ENCODE measurements around the gene THOC3.
"Not testable (repeated sequence)": the region's sequence is repeated elsewhere in the genome, so short reads cannot be mapped to it uniquely, and the experiment has no call there.

The THOC3 gene, protein sequence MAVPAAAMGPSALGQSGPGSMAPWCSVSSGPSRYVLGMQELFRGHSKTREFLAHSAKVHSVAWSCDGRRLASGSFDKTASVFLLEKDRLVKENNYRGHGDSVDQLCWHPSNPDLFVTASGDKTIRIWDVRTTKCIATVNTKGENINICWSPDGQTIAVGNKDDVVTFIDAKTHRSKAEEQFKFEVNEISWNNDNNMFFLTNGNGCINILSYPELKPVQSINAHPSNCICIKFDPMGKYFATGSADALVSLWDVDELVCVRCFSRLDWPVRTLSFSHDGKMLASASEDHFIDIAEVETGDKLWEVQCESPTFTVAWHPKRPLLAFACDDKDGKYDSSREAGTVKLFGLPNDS

DNA sequence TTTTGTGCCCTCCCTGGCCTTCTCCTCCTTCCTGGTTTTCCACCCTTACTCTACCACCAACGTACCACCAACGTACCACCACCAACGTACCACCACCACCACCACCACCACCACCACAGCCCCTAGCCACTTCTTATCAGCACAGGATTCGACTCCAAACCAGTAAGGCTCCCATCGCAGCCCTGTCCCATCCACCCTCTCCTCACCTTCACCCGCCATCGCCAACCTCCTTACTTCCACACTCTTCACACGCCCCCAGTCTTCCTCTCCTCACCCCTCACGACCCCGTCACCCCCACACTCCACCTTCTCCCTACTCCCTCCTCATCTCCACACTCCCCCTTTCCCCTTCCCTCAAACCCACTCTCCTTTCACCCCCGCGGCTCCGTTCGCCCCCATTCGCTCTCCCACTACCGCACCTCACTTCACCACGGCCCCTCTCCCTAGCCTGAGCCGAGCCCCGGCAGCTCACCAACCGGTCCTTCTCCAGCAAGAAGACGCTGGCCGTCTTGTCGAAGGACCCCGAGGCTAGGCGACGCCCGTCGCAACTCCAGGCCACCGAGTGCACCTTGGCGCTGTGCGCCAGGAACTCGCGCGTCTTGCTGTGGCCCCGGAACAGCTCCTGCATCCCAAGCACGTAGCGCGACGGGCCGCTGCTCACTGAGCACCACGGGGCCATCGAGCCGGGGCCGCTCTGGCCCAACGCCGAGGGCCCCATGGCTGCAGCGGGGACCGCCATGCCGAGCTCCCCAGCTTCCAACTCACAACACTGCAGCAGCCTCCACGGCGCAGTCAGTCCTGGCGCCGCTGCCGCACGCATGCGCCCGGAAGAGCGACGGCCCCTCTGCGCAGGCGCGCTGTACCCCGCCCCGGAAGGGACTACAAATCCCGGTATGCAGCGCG, at the start of gene THOC3:
THOC3 (minus strand) TSS at position 845 of the 902 bp plus-strand sequence; CDS start at position 738, 107 bp downstream.
- DNase-seq = peak; percentile 84

DNA sequence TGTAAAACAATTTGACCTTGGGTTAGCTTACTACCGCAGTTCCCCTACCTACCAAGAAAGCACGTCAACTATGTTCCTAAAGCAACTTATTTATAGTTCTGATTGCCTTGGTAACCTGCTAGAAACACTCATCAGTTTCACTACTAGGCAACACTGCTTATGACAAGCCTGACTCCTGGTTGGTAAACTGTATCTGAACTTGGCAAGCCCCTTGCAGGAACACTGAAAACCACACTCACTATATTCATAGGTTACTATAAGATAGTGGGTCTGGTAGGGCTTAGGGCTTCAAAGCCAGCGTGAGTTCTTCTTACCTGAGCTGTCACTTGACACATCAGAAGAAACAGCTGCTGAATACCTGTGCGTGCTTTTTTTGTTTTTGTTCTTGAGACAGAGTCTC, 49.2 kb upstream of the THOC3 start:
- not testable (repeated sequence) for DNase-seq

DNA sequence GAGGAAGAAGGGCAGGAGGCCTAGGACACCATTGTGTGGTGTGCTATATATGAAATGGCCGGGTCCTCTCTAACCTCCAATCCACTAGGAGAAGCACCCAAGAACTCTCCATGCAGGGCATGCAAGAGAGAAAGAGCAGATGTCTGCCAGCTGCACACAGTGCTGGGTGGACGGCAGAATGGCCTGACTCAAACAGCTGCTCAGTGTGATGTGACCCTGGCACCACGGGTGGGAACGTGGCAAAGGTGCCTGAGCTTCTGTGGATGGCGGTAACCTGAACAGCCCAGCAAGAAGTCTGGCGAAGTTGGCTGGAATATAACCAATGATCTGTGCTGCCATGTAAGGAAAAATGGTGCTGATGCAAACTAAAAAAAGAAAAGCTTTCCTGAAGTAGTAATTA, 46.2 kb upstream of the THOC3 start:
- DNase-seq = not testable (repeated sequence)

DNA sequence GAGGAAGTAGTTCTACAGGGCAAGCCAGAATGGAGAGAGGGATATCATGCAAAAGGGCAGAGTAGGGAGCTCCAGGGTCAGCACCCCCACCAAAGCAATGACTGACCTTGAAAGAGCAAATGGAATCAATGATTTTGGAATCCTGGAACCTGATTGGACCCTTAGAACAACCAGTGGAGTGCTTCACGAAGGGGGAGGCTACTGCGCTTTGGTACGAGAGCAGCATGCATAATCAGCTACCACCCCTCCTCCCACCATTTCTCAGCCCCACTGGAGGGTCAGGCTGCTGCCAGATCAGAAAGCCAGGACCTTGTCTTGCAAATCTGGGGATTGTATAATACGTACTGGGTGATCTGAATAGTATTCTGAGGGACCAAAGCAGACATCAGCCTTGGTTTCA, 43.0 kb upstream of the THOC3 start:
- DNase-seq = not testable (repeated sequence)

DNA sequence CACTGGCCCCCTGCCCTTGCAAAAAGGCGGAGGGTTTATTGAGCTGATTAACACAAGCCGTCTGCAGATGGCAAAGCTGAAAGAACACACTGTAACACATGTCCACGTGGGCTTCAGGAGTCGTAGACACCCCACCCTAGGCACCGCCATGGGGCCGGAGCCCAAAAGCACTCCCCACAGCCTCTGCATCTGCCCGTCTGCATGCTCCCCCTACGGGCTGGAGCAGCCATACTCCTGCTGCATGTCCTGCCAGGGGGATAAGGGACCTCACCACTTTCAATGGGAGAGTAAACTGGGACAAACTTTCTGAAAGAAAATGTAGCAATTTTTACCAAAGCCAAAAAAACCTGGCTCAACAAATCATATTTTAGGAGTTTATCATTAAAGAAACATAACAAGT, 42.1 kb upstream of the THOC3 start:
- not testable (repeated sequence) for DNase-seq

DNA sequence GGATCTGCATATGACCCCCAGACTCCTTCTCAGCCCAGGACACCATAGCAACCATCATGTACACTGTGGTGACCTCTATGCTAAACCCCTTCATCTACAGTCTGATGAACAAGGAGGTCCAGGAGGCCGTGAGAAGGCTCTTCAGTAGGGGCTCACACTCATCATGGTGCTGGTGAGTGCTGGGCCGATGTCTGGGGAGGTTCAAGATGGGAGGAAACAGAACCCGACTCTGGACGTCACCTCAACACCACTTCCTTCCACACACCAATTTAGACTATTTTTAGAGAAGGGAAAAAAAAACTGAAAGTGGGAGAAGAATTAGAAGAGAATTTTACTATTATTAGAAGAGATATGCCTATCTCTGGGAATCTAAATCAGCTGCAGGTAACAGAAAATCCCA, 39.1 kb upstream of the THOC3 start:
- not testable (repeated sequence) for DNase-seq

DNA sequence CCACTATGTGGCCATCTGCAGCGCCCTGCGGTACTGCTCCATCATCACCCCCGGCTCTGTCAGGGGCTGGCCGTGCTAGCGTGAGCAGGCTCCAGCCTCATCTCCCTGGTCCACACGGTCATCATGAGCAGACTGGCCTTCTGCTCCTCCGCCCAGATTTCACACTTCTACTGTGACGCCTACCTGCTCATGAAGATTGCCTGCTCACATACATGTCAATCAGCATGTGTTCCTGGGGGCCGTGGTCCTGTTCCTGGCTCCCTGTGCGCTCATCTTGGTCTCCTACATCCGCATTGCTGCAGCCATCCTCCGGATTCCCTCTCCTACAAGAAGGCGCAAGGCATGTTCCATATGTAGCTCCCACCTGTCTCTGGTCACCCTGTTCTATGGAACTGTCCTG, 38.7 kb upstream of the THOC3 start:
- DNase-seq = not testable (repeated sequence)

DNA sequence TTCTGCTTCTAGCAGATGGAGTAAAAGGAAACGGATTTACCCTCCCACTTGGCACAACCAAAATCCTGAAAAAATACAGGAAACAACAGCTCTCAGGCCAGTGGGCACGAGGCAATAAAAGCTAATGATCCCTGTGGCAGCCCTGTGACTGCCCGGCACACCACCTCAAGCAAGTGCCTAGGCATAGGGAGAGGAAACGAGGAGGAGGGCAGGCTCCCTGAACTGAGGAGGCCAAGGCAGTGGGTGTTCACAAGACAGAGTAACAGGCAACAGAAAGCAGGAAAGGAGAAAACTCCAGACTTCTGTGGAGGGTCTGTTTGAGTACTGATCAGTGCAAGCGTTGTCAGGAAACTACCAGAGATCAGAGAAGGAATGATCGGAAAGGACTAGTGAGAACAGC, 29.9 kb upstream of the THOC3 start:
- DNase-seq = not testable (repeated sequence)

DNA sequence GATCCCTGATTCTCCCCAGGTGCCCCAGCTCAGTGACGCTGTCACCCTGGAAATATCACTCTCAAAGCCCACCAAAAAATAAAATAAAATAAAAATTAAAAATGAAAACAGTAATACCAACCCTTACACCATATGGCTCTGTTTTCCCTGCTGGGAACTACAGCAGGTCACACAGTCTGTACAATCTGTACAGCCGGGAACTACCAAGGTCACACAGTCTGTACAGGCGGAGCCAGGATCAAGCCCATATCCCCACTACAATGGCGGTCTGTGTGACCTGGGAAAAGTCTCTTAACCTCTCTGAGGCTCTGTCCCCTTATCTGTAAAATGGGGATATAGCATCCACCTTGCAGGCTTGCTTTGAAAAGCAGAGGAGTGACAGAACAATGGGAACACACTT, 29.4 kb upstream of the THOC3 start:
- DNase-seq = not testable (repeated sequence)

DNA sequence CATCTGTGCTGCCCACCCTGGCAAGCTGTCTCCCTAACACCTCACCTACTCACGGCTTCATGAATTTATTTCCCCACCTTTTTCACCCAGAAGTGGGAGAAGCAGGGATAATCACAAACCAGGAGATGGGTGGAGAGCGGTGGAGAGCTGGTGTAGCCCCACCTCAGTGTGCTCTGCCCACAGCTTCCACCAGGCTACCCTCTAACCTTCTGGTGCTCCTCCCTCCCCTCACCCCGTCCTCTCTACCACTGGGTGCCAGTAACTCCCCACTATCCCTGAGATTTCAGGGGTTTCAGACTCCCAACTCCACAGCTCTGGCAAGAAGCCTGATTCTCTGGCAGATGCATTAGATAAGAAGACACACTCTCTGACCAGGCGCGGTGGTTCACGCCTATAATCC, 28.7 kb upstream of the THOC3 start:
- DNase-seq = not testable (repeated sequence)

DNA sequence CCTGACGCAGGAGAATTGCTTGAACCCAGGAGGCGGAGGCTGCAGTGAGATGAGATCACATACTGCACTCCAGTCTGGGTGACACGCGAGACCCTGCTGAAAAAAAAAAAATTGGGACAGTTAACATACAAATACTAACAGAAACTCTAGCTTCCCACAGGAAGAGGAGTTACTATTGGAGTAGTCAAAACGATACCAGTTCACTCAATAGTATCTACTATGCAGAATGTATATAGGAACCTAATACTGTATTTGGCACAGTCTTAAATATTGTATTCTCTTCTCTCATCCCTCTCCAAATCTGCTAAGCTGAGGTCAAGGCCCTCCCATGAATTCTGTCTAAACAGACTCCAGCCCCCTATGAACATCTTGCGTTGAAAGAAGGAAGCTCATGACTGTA, 27.4 kb upstream of the THOC3 start:
- DNase-seq = not testable (repeated sequence)

DNA sequence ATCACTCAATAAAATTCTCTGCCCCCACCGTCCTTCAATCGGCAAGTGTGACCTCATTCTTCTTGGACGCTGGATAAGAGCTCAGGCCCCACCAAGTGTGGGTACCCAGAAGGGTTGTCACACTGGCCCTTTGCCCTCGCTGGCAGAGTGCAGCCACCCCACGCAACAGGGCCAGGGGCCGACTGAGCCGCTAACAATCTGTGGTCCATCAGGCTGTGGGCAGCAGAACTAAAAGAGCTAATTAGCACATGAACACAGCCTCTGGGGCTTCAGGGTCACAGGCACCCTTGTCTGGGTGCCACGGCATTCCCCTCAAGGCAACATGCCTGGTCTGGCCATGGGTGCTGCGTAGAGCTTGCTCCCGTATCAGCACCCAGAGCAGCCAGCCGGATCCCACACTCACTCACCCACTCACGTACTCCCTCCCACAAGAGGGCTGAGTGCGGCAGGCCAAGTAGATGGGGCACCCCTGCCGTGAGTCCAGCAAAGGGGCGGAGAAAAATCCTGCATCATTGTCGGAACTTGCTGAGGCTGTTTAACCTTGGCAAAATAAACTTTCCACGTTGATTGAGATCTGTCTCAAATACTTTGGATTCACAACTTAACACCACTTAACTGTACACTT, 11.4 kb upstream of the THOC3 start:
- not testable (repeated sequence) for DNase-seq

DNA sequence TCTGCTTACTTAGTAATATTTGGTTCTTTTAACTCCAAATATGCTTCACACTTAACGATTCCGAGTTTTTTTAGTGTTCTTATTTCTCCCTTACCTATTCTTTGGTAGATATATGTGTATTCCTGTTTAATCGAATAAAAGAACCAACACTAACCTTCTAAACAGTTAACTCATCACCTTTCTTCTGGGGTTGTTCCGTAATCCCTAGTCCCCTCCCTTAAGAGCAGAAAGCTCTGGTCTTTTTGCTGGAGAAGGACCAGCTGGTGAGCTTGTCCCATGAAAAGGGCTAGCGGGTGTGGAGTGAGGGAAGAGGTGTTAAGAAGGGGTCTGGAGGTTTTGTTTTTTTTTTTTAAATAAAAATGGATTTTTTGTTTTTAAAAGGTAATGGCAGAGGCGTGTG, 266 bp upstream of the THOC3 start:
- DNase-seq = not testable (repeated sequence)

DNA sequence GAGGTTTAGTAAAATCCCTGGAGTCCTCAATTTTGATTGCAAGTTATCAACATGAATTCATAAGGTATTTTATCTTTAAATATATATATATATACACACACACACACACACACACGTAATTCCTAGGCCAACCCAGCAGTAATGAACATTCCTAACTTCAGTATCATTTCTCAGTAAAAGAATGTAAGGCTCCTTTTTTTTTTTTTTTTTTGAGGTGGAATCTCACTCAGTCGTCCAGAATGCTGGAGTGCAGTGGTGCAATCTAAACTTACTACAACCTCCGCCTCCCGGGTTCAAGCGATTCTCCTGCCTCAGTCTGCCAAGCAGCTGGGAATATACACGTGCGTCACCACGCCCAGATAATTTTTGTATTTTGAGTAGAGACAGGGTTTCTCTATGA, 5.8 kb downstream of the THOC3 start:
- DNase-seq = not testable (repeated sequence)

DNA sequence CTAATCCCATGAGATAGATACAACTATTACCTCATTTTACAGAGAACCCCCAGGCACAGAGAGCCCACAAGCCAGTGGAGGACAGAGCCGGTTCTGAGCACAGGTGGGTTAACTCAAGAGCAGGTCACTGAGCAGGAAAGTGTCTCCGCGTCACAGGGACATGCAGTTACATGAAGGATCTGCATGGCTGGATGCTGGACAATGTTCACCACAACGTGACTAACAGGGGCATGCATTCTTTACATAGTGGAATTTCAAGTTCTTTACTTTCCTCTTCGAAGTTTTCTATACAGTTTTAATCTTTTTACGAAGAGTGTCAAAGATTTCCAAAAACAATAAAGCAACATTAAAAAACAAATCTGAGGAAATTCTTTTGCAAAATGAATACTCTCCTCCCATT, 7.9 kb downstream of the THOC3 start:
- DNase-seq = not testable (repeated sequence)

DNA sequence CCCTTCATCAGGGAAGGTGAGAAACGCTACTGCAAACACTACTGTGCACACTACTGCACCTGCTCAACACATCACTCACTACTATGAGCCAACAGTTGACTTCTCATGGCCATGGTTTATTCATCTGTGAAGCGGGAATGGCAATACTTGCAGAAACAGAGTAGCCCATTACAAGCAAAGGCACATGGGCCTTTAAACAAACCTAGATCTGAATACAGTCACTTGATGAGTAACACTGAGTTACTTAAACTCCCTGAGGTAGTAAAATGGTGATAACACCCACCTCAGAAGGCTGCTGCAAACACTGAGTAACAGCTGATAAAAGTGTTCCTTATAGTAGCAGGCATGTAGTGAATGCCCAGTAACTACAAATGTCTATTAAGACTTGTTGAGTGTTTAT, 9.6 kb downstream of the THOC3 start:
- DNase-seq = not testable (repeated sequence)

DNA sequence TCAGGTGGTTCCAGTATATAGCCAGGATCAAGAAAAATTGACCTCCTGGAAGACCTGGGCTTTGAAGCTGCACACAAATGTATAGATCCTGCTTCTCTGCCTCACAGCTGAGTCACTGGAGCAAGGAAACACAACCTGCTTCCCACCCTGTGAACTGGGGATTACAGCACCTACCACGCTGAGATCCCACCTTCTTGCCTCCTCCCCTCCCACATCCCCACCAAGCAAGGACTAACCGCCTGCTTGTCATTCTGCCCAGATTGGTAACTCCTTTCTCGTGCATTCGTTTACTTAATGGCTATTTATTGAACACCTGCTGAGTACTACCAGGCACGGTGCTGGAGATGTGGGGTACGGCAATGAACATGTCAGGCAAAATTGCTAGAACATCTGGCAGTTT, 14.0 kb downstream of the THOC3 start:
- not testable (repeated sequence) for DNase-seq

DNA sequence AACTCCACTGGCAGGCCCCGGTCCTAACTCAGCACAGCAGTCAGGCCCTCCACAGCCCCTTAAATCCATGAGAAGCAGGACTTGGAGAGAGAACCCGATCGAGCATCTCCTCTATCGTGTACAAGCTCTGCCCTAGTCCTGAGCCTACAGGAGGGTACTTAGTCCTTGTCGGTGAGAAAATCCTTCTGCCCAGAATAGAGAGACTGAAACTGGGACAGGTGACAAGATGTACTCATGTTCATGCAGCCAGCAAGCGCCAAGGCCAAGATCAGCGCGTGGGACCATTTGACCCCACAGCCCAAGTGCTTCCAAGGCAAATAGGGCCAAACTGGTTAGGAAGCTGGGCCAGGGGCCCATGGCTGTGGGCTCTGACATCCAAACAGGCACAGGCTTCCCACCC, 15.3 kb downstream of the THOC3 start:
- not testable (repeated sequence) for DNase-seq

DNA sequence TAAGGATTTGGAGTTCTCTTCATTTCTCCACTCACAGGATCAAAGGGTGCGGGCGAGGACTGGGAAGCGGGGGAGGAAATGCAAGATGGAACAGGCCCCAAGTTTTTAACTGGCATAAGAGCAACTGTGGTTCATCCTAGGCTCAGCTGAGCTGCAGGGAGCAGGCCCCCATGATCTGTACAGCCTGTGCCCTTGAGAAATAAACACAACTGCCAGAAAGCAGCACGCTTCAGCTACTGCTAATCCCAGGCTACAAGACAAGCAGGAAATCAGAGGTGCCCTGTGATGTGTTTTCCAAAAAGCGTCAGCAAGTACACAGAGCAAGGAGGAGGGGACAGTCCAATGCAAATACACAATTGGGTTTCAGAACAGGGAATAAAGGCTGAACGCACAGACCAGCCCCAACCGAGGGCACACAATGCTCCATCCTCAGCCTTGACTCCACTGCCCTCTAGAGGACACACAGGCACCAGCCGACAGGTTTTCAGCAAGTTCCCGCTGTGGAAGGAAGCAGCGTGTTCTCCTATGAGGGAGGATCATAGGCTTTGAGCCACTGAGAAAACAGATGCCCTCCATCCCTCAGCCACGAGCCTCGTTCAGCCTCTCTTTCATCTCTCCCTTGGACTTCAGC, 16.7 kb downstream of the THOC3 start:
- DNase-seq = not testable (repeated sequence)

DNA sequence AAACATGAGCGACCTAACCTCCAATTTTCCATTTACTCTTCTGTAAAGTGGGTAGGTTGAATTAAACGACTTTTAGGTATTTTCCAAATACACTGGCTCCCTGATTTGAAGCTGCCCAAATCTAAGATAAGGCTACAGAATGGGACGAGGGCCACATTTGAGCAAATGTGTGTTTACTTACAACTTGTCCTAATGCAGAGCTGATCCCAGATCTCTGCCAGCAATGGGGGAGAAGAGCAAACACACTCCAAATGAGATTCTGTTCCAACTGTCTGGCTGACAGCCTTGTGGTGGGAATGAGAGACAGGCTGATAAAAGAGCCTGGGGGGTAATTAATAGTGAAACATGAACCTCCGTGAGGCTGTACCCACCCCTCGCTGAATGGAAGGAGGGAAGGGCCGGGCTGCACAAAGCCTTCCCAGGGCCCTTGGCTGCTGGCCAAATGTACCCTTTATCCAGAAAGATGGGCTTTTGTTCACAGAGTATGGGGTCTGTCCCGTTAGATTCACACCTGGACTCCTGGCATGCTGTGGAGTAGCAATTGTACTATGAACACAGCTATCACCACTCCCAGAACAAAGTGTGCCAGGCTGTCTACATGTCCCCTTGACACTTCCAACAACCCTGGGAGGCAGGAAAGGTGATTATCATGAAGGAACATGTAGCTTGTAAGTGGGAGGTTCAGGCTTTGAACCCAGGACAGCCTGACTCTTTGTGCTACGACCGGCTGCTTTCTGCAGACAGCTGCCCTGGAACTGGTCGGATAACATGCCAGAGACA, 19.6 kb downstream of the THOC3 start:
- not testable (repeated sequence) for DNase-seq

DNA sequence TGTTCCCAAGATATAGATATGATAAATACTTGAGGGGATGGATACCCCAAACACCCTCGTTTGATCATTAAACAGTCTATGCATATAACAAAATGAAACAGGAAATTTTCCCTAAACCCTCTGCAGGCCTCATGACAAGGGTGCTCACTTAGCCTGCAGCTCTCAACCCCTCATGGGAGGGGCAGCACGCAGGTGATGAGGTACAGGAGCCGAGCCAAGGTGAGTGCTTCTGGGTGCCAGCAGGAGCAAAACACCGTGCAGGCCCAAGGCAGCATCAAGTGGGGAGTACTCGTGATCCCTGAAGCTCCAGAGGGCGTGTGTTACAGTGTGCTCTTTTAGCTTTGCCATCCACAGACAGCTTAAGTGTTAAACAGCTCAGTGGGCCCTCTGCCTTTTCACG, 24.9 kb downstream of the THOC3 start:
- DNase-seq = not testable (repeated sequence)

DNA sequence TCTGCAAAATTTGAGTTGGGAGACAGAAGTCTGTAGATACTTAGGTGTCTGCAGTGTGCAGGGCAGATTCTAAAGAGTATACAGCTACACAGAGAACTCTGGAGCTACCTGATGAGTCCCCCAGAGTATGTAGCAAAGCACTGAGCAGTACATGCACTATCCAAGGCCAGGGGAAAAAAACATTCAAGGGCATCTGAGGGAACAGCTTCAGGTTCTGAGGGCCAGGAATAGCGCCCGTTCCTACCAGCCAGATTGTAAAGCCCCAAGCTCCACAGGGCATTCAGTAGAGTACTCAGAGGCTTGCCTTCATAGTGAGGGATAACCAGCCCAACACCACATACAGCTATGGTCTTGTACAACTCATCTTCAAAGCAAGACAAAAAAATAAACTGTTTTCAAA, 27.5 kb downstream of the THOC3 start:
- not testable (repeated sequence) for DNase-seq
